Kidney capillary endothelial cell (primary cell): ENCODE results near the gene CACHD1.

Experiments
- DNase-seq: peaks from one replicate; pipeline ENCODE4 v3.0.0-alpha.2; 2018; ENCODE audit warnings: low spot score

Gene CACHD1

GRCh38 chr1:64550510-64550909, 80.6 kb downstream of the CACHD1 start:
- DNase-seq: no peak

GRCh38 chr1:64550946-64551605, 81.1 kb downstream of the CACHD1 start:
- no peak for DNase-seq

GRCh38 chr1:64553285-64553684, 83.4 kb downstream of the CACHD1 start:
- no peak for DNase-seq

- DNase-seq: no peak
Measured at GRCh38 chr1:64555947-64556346, 86.0 kb downstream of the CACHD1 start.

GRCh38 chr1:64561993-64562392, 92.1 kb downstream of the CACHD1 start:
- no peak for DNase-seq

GRCh38 chr1:64563958-64564565, 94.1 kb downstream of the CACHD1 start:
- DNase-seq: no peak

- DNase-seq: no peak
Measured at GRCh38 chr1:64564891-64565290, 95.0 kb downstream of the CACHD1 start.

GRCh38 chr1:64567426-64568170, 97.7 kb downstream of the CACHD1 start:
- DNase-seq: peak; percentile 13

GRCh38 chr1:64568171-64568450, 98.2 kb downstream of the CACHD1 start:
- no peak for DNase-seq

- no peak for DNase-seq
Measured at GRCh38 chr1:64569411-64569810, 99.5 kb downstream of the CACHD1 start.

- no peak for DNase-seq
Measured at GRCh38 chr1:64570267-64570855, 100.4 kb downstream of the CACHD1 start.

- no peak for DNase-seq
Measured at GRCh38 chr1:64572222-64572900, 102.4 kb downstream of the CACHD1 start.

- DNase-seq: peak; percentile 79
Measured at GRCh38 chr1:64574301-64574700, 104.4 kb downstream of the CACHD1 start.

GRCh38 chr1:64575881-64576676, 106.2 kb downstream of the CACHD1 start:
- DNase-seq: no peak

- no peak for DNase-seq
Measured at GRCh38 chr1:64578270-64578973, 108.5 kb downstream of the CACHD1 start.

GRCh38 chr1:64579767-64580166, 109.8 kb downstream of the CACHD1 start:
- DNase-seq: no peak

- no peak for DNase-seq
Measured at GRCh38 chr1:64581135-64581842, 111.4 kb downstream of the CACHD1 start.

GRCh38 chr1:64581843-64582185, 111.9 kb downstream of the CACHD1 start:
- no peak for DNase-seq

GRCh38 chr1:64584479-64584878, 114.5 kb downstream of the CACHD1 start:
- no peak for DNase-seq

GRCh38 chr1:64588876-64589275, 118.9 kb downstream of the CACHD1 start:
- no peak for DNase-seq

- no peak for DNase-seq
Measured at GRCh38 chr1:64590316-64590715, 120.4 kb downstream of the CACHD1 start.
